Upper lobe of left lung (tissue), 4 donors: Measurements from ENCODE around the gene NUDT8.

ENCODE experiments used
- POLR2AphosphoS5 ChIP-seq, 2 donors: sonication (generic); formaldehyde crosslinking; IDR thresholded peaks; one replicate each; pipeline ENCODE4 v1.5.1; 2017; ENCODE audit warnings: antibody characterized with exemption in 2 of 2
- TF ChIP-seq, protein P1 (sequence below), 6 experiments: fragments of 450-650 bp in 4 of 6; fragments of 200-600 bp in 2 of 6; sonication (generic) in 2 of 6; IDR thresholded peaks; one replicate each; pipeline ENCODE4 v1.5.1; 2016 to 2019; ENCODE audit warnings: antibody characterized with exemption in 6 of 6

DNA sequence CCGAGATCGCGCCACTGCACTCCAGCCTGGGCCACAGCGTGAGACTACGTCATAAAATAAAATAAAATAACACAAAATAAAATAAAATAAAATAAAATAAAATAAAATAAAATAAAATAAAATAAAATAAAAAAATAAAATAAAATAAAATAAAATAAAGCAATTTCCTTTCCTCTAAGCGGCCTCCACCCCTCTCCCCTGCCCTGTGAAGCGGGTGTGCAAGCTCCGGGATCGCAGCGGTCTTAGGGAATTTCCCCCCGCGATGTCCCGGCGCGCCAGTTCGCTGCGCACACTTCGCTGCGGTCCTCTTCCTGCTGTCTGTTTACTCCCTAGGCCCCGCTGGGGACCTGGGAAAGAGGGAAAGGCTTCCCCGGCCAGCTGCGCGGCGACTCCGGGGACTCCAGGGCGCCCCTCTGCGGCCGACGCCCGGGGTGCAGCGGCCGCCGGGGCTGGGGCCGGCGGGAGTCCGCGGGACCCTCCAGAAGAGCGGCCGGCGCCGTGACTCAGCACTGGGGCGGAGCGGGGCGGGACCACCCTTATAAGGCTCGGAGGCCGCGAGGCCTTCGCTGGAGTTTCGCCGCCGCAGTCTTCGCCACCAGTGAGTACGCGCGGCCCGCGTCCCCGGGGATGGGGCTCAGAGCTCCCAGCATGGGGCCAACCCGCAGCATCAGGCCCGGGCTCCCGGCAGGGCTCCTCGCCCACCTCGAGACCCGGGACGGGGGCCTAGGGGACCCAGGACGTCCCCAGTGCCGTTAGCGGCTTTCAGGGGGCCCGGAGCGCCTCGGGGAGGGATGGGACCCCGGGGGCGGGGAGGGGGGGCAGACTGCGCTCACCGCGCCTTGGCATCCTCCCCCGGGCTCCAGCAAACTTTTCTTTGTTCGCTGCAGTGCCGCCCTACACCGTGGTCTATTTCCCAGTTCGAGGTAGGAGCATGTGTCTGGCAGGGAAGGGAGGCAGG is 46.2 kb downstream of the NUDT8 start, which contains the start of gene GSTP1:
- TF ChIP-seq POLR2AphosphoS5 (IDR thresholded peaks at IDR 0.05), result peak; percentile 83 to 95
- TF ChIP-seq, protein P1, sequence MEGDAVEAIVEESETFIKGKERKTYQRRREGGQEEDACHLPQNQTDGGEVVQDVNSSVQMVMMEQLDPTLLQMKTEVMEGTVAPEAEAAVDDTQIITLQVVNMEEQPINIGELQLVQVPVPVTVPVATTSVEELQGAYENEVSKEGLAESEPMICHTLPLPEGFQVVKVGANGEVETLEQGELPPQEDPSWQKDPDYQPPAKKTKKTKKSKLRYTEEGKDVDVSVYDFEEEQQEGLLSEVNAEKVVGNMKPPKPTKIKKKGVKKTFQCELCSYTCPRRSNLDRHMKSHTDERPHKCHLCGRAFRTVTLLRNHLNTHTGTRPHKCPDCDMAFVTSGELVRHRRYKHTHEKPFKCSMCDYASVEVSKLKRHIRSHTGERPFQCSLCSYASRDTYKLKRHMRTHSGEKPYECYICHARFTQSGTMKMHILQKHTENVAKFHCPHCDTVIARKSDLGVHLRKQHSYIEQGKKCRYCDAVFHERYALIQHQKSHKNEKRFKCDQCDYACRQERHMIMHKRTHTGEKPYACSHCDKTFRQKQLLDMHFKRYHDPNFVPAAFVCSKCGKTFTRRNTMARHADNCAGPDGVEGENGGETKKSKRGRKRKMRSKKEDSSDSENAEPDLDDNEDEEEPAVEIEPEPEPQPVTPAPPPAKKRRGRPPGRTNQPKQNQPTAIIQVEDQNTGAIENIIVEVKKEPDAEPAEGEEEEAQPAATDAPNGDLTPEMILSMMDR (IDR thresholded peaks at IDR 0.05), result peak; percentile 86 to 97 (median 93)
